HG03066 (cell line): Measurements from ENCODE around the gene KL.

Experiments
- ATAC-seq: cut with Tn5 transposase; IDR thresholded peaks from one replicate; pipeline ENCODE4 v1.9.1; 2021; ENCODE audit warnings: low read depth; ENCODE audit not compliant: unreplicated experiment

Gene KL

GRCh38 chr13:33016414-33017322, at the start of gene KL:
KL (plus strand) TSS chr13:33016423; CDS start chr13:33016441, 18 bp downstream.
- peak; percentile 34 for ATAC-seq

- ATAC-seq = no peak
Observed at GRCh38 chr13:32967584-32968182, 48.5 kb upstream of the KL start.

DNA sequence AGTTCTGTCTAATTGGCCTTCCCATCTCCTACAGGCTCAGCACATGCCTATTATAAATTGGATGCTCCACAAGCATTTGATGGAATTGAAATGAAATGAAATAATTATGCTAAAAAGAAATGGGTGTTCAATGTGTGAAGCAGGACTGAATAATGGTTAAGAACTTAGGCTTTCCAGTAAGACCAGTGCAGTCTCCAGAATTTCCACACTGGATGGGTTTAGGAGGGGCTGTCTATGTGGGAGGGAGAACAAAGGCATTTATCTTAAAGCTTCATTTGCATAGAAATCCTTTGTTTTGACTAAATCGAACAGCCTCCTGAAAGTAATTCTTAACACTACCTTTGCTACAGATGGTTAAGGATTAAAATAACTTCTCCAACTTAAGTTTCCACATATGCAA, 47.9 kb upstream of the KL start:
- ATAC-seq = no peak

DNA sequence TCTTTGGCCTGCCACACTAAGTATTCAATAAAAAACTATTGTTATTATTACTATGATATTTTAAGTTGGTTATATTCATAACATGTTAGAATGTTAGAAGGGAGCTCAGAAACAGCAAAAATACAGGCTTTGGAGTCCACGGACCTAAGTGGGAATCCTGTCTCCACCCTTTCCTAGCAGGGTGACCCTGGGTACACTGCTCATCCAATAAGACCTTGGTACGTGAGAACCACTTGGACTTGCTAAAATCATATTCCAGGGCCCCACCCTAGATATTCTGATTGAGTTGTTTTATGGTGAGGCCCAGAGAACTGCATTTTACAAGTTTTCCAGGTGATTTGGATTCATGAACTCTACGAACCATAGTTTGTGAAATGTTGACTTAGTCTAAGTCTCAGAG, 47.4 kb upstream of the KL start:
- no peak for ATAC-seq

- ATAC-seq = no peak
Observed at GRCh38 chr13:32969516-32969941, 46.7 kb upstream of the KL start.

GRCh38 chr13:32976056-32976805, 40.0 kb upstream of the KL start:
- ATAC-seq = no peak

- ATAC-seq = no peak
Observed at GRCh38 chr13:32976912-32977311, 39.3 kb upstream of the KL start.

- ATAC-seq = no peak
Observed at GRCh38 chr13:32977321-32977720, 38.9 kb upstream of the KL start.

DNA sequence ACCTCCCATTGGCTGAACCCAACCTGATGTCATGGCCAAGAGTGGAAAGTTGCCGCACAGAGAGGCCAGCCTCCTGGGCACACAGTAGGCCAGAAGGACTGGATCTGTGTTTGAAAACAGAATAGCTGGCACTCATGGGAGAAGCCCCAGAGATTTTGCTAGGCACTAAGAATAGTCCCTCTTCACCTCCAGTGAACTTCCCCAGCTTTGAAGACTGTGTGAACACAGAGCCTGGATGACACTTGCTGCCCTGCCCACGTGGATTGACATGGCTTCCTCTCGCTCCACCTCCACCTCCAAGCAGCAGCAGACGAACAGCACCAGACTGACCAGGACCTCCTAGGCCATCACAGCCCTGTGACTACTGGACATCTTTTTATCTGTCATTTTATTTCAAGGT, 37.9 kb upstream of the KL start:
- no peak for ATAC-seq

GRCh38 chr13:32983058-32983457, 33.2 kb upstream of the KL start:
- ATAC-seq = no peak

DNA sequence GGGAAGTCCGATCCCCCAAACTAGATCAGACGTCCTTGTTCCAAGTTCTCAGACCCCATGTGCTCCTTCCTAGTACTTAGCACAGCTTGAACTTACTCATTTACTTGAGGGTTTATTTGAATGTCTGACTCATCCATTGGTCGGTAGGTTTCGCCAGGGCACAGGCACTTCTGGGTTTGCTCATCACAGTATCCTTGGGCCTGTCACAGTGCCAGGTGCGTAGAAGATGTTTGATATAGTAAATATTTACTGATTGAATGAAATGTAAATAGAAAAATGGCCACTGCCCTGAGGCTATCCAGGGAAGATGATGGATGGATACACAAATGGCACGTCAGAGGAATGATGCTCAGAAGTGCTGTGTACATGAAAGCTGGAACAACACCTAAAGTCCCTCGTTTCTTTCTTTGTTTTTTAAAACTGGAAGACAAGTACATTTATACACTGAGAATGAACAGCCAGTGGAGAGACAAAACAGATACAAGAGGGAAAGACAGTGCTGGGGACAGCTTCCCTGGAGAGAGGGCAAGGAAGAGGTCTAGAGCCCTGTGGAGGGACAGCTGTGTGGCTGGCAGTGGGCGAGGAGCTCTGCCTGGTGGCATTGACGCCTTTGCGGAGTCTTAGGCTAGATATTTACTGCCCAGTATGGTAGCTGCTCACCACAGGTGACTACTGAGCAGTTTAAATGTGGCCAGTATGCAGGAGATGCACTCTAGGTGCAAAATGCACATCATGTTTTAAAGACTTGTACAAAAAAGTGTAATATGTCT, 31.2 kb upstream of the KL start:
- ATAC-seq = no peak

- no peak for ATAC-seq
Observed at GRCh38 chr13:32986552-32986951, 29.7 kb upstream of the KL start.

DNA sequence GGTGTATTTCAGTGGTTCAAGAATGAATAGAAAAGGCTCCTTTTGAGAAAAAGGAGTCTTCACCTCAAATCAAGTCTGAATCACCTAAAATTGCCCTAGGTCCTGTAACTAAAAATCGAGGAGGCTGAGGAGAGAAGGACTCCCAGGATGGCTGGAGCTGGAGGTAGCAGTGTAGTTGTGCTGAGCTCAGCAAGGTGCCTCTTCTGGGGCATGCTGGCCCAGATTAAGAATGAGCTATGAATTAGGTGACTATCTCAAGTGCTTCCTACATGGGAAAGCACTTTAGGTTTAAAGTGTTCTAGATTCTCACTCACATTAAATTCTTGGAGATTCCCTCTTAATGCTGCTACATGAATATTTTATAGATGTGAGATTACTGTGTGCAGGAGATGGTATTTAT, 28.8 kb upstream of the KL start:
- ATAC-seq = no peak

DNA sequence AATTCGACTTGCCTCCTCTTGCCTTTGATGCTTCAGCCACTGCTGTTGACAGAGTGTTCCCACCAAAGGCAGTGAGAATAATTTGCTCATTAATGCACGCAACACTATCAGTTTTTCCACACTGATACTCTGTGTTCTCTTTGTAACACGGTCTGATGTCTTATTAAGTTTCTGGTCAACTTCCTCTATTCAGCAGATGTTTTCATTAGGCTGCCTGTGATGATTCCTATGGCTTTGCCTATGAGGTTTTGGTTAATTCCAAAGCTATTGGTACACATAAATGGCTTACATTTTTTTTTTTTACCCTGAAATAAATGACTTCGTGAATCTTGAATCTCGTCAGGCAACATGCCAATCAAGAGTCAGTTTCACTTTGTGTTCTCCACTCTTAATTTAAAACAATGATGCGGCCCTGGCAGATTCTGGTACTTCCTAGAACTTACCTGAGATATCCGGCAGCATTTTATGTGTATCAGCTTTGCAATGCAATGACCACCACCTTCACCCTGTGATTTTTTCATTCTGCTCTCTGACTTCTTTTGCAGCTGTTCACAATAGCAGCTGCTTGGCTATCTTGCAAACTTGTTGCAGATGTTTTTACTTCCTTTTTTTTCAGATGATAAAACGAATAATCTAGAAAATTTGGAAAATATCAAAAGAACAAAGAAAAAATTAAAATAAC, 27.5 kb upstream of the KL start:
- ATAC-seq = no peak

GRCh38 chr13:32989290-32989667, 26.9 kb upstream of the KL start:
- ATAC-seq = no peak

GRCh38 chr13:32989942-32990341, 26.3 kb upstream of the KL start:
- no peak for ATAC-seq

DNA sequence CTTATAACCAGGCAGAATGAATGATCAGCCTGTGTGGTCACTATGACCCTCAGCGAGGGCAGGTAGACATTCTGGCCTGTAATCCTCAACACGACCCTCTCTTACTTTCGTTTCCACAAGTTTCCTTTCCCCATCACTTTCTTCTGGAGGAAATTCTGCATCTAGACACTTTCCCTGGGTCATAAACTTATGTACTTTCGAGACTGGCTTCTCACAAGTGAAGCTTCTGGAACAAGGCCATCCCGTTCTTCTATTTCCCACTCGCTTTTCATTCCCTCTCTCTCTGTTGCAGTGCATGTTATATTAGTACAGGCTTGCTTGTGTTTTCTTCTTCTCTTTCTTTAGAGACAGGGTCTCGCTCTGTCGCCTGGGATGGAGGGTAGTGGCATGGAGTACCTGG, 23.1 kb upstream of the KL start:
- no peak for ATAC-seq

GRCh38 chr13:32997399-32997798, 18.8 kb upstream of the KL start:
- no peak for ATAC-seq

- ATAC-seq = no peak
Observed at GRCh38 chr13:32998966-32999365, 17.3 kb upstream of the KL start.

DNA sequence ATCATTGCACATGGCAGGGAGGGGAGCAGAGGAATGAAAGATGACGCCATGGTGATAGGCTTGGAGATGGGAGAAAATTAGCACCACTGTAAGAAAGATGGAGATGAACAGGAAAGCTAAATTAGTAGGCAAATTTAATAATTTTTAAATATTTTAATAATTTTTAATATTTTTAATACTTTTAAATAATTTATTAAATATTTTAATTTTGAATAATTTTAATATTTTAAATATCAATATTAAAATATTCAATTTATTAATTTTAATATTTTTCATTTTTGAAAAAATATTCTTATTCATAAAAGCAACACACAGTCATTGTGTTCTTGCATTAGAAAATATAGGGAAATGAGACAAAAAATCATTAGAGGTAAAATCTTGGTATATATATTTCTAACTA, 15.9 kb upstream of the KL start:
- ATAC-seq = no peak
